Keratinocyte (primary cell): ENCODE data around the gene TTYH1.

Experiments
- CTCF ChIP-seq, 3 experiments: IDR thresholded peaks in 1 of 3; conservative IDR thresholded peaks in 1 of 3; optimal IDR thresholded peaks in 1 of 3; 2 replicates in 2 of 3; 3 replicates in 1 of 3; pipeline versions ENCODE3 to v1.5.1; 2011; ENCODE audit warnings: low read length in 3 of 3, mild to moderate bottlenecking in 3 of 3, moderate library complexity in 2 of 3, control low read depth in 1 of 3, inconsistent platforms in 1 of 3; ENCODE audit not compliant: insufficient read depth in 2 of 3; ENCODE audit errors: extremely low read depth in 1 of 3
- EZH2 ChIP-seq: IDR thresholded peaks from one replicate; pipeline ENCODE4 v1.6.1; 2012; ENCODE audit warnings: inconsistent platforms, mild to moderate bottlenecking, low read length, moderate library complexity

- TF ChIP-seq CTCF (optimal IDR thresholded peaks at IDR 0.05 in 1 of 3, IDR thresholded peaks at IDR 0.05 in 1 of 3, conservative IDR thresholded peaks at IDR 0.05 in 1 of 3; ENCODE audit: extremely low read depth in 1 of 3, insufficient read depth in 2 of 3, low read length in 3 of 3): no peak
- no peak for TF ChIP-seq EZH2
Measured at GRCh38 chr19:54366811-54367210, 48.5 kb upstream of the TTYH1 start.
